A673 (cell line): ENCODE data around the gene CASZ1. TPM values are rescaled to one million over a fixed set of nuclear protein-coding genes. Genes with fewer than 3 reads are reported as not detected.

ENCODE experiments used
- Bru-seq: library from RNA; stranded (reverse); fragments of 400-500 nt; gene quantifications from one replicate; lab custom pipeline; 2021; lab: Mats Ljungman, UMichigan
- BruChase-seq, 2 experiments: library from RNA; stranded (reverse); fragments of 400-500 nt; gene quantifications; one replicate each; lab custom pipeline; 2021; lab: Mats Ljungman, UMichigan
- BruUV-seq: library from RNA; stranded (reverse); fragments of 400-500 nt; replicated peaks from 2 replicates; lab custom pipeline; 2021; lab: Mats Ljungman, UMichigan
- CTCF ChIA-PET: fragments of 300-600 bp; sonication (Branson Sonifier 250); formaldehyde crosslinking; loops from one replicate; lab custom pipeline; 2022; ENCODE audit warnings: antibody characterized with exemption; lab: Charles Lee
- POLR2A ChIA-PET: fragments of 300-600 bp; sonication (Branson Sonifier 250); formaldehyde crosslinking; loops from one replicate; lab custom pipeline; 2022; ENCODE audit warnings: antibody characterized with exemption; ENCODE audit not compliant: low non-redundant PET; lab: Charles Lee
- DNase-seq: peaks from one replicate; pipeline ENCODE4 v3.0.0-alpha.2; 2015; ENCODE audit warnings: low spot score
- H3K27ac ChIP-seq: fragments of 200-600 bp; sonication (generic); 2 replicates; pipeline ENCODE4 v1.5.1; 2016; ENCODE audit warnings: mixed run types, low read depth, mild to moderate bottlenecking, mixed read lengths, antibody characterized with exemption, low read length; ENCODE audit not compliant: poor library complexity, severe bottlenecking
- H3K27me3 ChIP-seq: fragments of 200-600 bp; sonication (generic); replicated peaks from 2 replicates; pipeline ENCODE4 v1.6.1; 2017; ENCODE audit warnings: mixed run types, low read depth, mild to moderate bottlenecking, mixed read lengths, antibody characterized with exemption, low read length; ENCODE audit not compliant: insufficient read depth, poor library complexity
- H3K36me3 ChIP-seq: fragments of 200-600 bp; sonication (generic); 2 replicates; pipeline ENCODE4 v1.6.1; 2016; ENCODE audit warnings: mixed run types, mild to moderate bottlenecking, mixed read lengths, antibody characterized with exemption, low read length; ENCODE audit not compliant: insufficient read depth, poor library complexity, severe bottlenecking
- H3K4me1 ChIP-seq: fragments of 200-600 bp; sonication (generic); 2 replicates; pipeline ENCODE4 v1.6.1; 2017; ENCODE audit warnings: mixed run types, mild to moderate bottlenecking, mixed read lengths, antibody characterized with exemption, low read length; ENCODE audit not compliant: insufficient read depth, poor library complexity, severe bottlenecking
- H3K4me3 ChIP-seq: fragments of 200-600 bp; sonication (generic); 2 replicates; pipeline ENCODE4 v1.5.1; 2016; ENCODE audit warnings: low read depth, mixed run types, mild to moderate bottlenecking, mixed read lengths, low read length; ENCODE audit not compliant: poor library complexity, severe bottlenecking
- H3K9me3 ChIP-seq: fragments of 200-600 bp; sonication (generic); 2 replicates; pipeline ENCODE4 v1.6.1; 2016; ENCODE audit warnings: mixed run types, low read depth, mild to moderate bottlenecking, mixed read lengths, antibody characterized with exemption, low read length; ENCODE audit not compliant: poor library complexity, severe bottlenecking
- CTCF ChIP-seq: fragments of 300-800, 200-600 bp; sonication (generic); conservative IDR thresholded peaks from 2 replicates; pipeline ENCODE4 v1.5.1; 2017; ENCODE audit warnings: low read depth, mild to moderate bottlenecking, antibody characterized with exemption, low read length, moderate library complexity, mixed read lengths
- EZH2 ChIP-seq: fragments of 200-600 bp; sonication (generic); IDR thresholded peaks from 2 replicates; pipeline ENCODE4 v1.6.1; 2017; ENCODE audit warnings: borderline replicate concordance, low read depth, mild to moderate bottlenecking, mixed read lengths, antibody characterized with exemption, low read length; ENCODE audit not compliant: poor library complexity, severe bottlenecking
- intact Hi-C: fragments of 100-400 bp; cut with micrococcal nuclease; formaldehyde crosslinking; loops from one replicate; pipeline ENCODE4 v1.10.0; 2022; ENCODE audit not compliant: unreplicated experiment
- long read RNA-seq: library from polyadenylated mRNA; stranded (forward); transcript quantifications from one replicate; pipeline ENCODE4 v2.0.0, GENCODE V29; 2022
- total RNA-seq: library from RNA; stranded (reverse); gene quantifications from 2 replicates; pipeline ENCODE4 v1.2.3, GENCODE V29; 2021

CASZ1 gene
- total RNA-seq (1.6 and 1.9 TPM in 2 replicates), Bru-seq, nascent RNA (percentile 26 among the genes with signal in this experiment), BruChase-seq, experiment 1, labeled RNA remaining after a 2-hour chase (percentile 25 among the genes with signal in this experiment), BruChase-seq, experiment 2, labeled RNA remaining after a 6-hour chase (percentile 30 among the genes with signal in this experiment)
- long read RNA-seq, partial matches to known transcripts = 2 of 5 reads
- long read RNA-seq, other reads (novel, unspliced or antisense) = 3 of 5 reads

GRCh38 chr1:10796029-10796944 is at the start of gene CASZ1:
CASZ1 (minus strand) TSS chr1:10796646; CDS start chr1:10693889, 102,757 bp downstream.
- no peak for TF ChIP-seq EZH2
- H3K4me3 ChIP-seq = peak within 1 kb of the TSS; percentile 68
- POLR2A ChIA-PET = no interaction called here
- H3K27me3 ChIP-seq = peaks cover 41% of the 10 kb centered on the region
- H3K4me1 ChIP-seq = peaks cover 28% of the 10 kb centered on the region
- intact Hi-C loops = loop anchor here (1.0 to 5.0 kb wide), 2 partner anchors 117 to 284 kb away; no protein-coding TSS in a partner anchor
- no TSS peak for BruUV-seq
- DNase-seq = peak; percentile 95
- no peaks in the 10 kb centered on the region for H3K36me3 ChIP-seq
- CTCF ChIA-PET = no interaction called here
- no peaks in the 10 kb centered on the region for H3K9me3 ChIP-seq
- H3K27ac ChIP-seq = no peak within 1 kb of the TSS

GRCh38 chr1:10843697-10844096 is 47.3 kb upstream of the CASZ1 start:
- TF ChIP-seq CTCF = no peak
- no peak for TF ChIP-seq EZH2
- Histone ChIP-seq H3K9me3 (no peaks in the 10 kb centered on the region), H3K36me3 (no peaks in the 10 kb centered on the region), H3K27me3 (no peaks in the 10 kb centered on the region), H3K27ac (no peak overlapping the region), H3K4me1 (peaks cover 5% of the 10 kb centered on the region), H3K4me3 (no peak overlapping the region)
- BruUV-seq = no TSS peak
- CTCF ChIA-PET = no interaction called here
- no peak for DNase-seq
- intact Hi-C loops = no loop called here
- POLR2A ChIA-PET = no interaction called here

- DNase-seq = peak; percentile 36
- Histone ChIP-seq H3K4me1 (peaks cover 5% of the 10 kb centered on the region), H3K9me3 (no peaks in the 10 kb centered on the region), H3K27me3 (no peaks in the 10 kb centered on the region), H3K4me3 (no peak overlapping the region), H3K27ac (no peak overlapping the region), H3K36me3 (no peaks in the 10 kb centered on the region)
- BruUV-seq = no TSS peak
- TF ChIP-seq CTCF = no peak
- no peak for TF ChIP-seq EZH2
- POLR2A ChIA-PET = no interaction called here
- intact Hi-C loops = no loop called here
- CTCF ChIA-PET = no interaction called here
Measured at GRCh38 chr1:10841118-10841517, 44.7 kb upstream of the CASZ1 start.
